ENCODE results near the gene GAS2L2.

GAS2L2 gene

GRCh38 chr17:35694906-35695305, 58.1 kb downstream of the GAS2L2 start:
- no peak for DNase-seq (ENCODE audit: low read depth)

All from stimulated activated CD4-positive, alpha-beta T cell treated with anti-CD3 and anti-CD28 coated beads, Interleukin-2, amount 100 ng/mL, for 4 hours (primary cell).